Endometrium (tissue), 2 donors: Measurements from ENCODE around the gene EHMT1.

Experiments
- FAIRE-seq: peaks from 2 replicates; lab custom pipeline; 2012; peaks lifted over from hg19 to GRCh38; lab: Jason Lieb, UNC
- donor health status: control.
- donor health status: control.

Gene EHMT1

GRCh38 chr9:137618105-137619067, at the start of gene EHMT1:
Gene EHMT1, plus strand, starts transcription at chr9:137619005. Its CDS starts 24 bp downstream, at chr9:137619029.
- no peak for FAIRE-seq

- FAIRE-seq = no peak
Measured at GRCh38 chr9:137569609-137570203, 49.1 kb upstream of the EHMT1 start.

GRCh38 chr9:137570566-137570965, 48.2 kb upstream of the EHMT1 start:
- FAIRE-seq = no peak

- no peak for FAIRE-seq
Measured at GRCh38 chr9:137574192-137574591, 44.6 kb upstream of the EHMT1 start.

GRCh38 chr9:137575364-137575715, 43.5 kb upstream of the EHMT1 start:
- no peak for FAIRE-seq

GRCh38 chr9:137575716-137576411, 42.9 kb upstream of the EHMT1 start:
- no peak for FAIRE-seq

GRCh38 chr9:137578518-137579258, 40.1 kb upstream of the EHMT1 start, which contains the start of gene DPH7:
Gene DPH7, minus strand, starts transcription at chr9:137578925. Its CDS starts 148 bp downstream, at chr9:137578777.
- FAIRE-seq = no peak

GRCh38 chr9:137579259-137579604, 39.6 kb upstream of the EHMT1 start:
- FAIRE-seq = no peak

GRCh38 chr9:137580209-137580953, 38.4 kb upstream of the EHMT1 start:
- FAIRE-seq = no peak

- no peak for FAIRE-seq
Measured at GRCh38 chr9:137580954-137581322, 37.9 kb upstream of the EHMT1 start.

- FAIRE-seq = no peak
Measured at GRCh38 chr9:137581361-137582285, 37.2 kb upstream of the EHMT1 start.

- no peak for FAIRE-seq
Measured at GRCh38 chr9:137582286-137582860, 36.4 kb upstream of the EHMT1 start.

GRCh38 chr9:137583347-137583746, 35.5 kb upstream of the EHMT1 start:
- FAIRE-seq = no peak

GRCh38 chr9:137583957-137584356, 34.8 kb upstream of the EHMT1 start:
- no peak for FAIRE-seq

- FAIRE-seq = no peak
Measured at GRCh38 chr9:137586854-137587253, 32.0 kb upstream of the EHMT1 start.

GRCh38 chr9:137588311-137588710, 30.5 kb upstream of the EHMT1 start:
- FAIRE-seq = no peak

GRCh38 chr9:137588891-137589290, 29.9 kb upstream of the EHMT1 start:
- no peak for FAIRE-seq

- no peak for FAIRE-seq
Measured at GRCh38 chr9:137589441-137590122, 29.2 kb upstream of the EHMT1 start.

- no peak for FAIRE-seq
Measured at GRCh38 chr9:137590123-137590468, 28.7 kb upstream of the EHMT1 start.
